Skin epidermis (tissue), 12 donors: Measurements from ENCODE around the gene HMGCS1.
"Not testable (repeated sequence)": the region's sequence is repeated elsewhere in the genome, so short reads cannot be mapped to it uniquely, and the experiment has no call there.

Experiments used
- H3K27ac ChIP-seq, 21 experiments: fragments of 200-600 bp; sonication (generic) in 11 of 21; one replicate each; pipeline ENCODE4 v1.5.0; 2020; ENCODE audit warnings: mild to moderate bottlenecking in 3 of 21, inconsistent platforms in 2 of 21, moderate library complexity in 2 of 21
- H3K4me3 ChIP-seq, 7 experiments: fragments of 200-600 bp; sonication (generic) in 2 of 7; one replicate each; pipeline ENCODE4 v1.5.0; 2020; ENCODE audit warnings: inconsistent platforms in 2 of 7, mild to moderate bottlenecking in 2 of 7, moderate library complexity in 1 of 7

HMGCS1 gene

GRCh38 chr5:43314724-43315123 lies 1.5 kb upstream of the HMGCS1 start:
- no peak overlapping the region for H3K4me3 ChIP-seq
- H3K27ac ChIP-seq: peak overlapping the region in 1 of 21 experiments; percentile 85

GRCh38 chr5:43313854-43314457 lies 744 bp upstream of the HMGCS1 start:
- peak overlapping the region in 6 of 7 experiments; percentile 52 to 95 (median 80) for H3K4me3 ChIP-seq
- peak overlapping the region in 19 of 21 experiments; percentile 7 to 97 (median 72) for H3K27ac ChIP-seq

GRCh38 chr5:43312699-43313034 lies 545 bp downstream of the HMGCS1 start:
- Histone ChIP-seq H3K4me3 (peak overlapping the region; percentile 52 to 95 (median 84)), H3K27ac (peak overlapping the region; percentile 34 to 98 (median 92))

DNA sequence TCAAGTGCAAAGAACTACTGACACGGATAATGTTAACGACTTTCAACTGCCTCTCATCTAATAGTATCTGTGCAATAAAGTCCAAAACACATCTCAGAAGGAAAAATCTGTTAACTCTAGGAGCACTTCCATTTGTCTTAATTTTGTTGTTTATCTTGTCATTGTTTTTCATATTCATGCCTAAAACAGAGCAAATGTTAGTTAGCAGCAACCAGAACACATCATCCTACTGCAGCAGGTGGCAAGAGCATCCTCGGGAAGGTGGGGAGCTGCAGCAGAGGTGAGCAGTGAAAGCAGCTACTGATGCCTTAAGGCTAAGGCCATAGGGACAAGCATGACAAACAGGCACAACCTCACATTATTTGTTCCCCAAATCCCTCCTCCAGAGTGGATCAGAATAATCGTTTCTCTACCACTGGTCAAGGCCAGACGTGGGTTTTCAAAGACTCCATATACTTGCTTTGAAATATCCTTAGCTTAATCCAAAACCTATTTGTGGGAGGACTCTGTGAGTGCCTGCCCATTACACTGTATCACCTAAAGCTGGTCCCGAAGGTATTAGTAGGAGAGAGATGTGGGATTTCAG lies 1.0 kb downstream of the HMGCS1 start:
- peak overlapping the region in 14 of 21 experiments; percentile 86 to 98 (median 94) for H3K27ac ChIP-seq
- H3K4me3 ChIP-seq: peak overlapping the region; percentile 52 to 95 (median 84)

DNA sequence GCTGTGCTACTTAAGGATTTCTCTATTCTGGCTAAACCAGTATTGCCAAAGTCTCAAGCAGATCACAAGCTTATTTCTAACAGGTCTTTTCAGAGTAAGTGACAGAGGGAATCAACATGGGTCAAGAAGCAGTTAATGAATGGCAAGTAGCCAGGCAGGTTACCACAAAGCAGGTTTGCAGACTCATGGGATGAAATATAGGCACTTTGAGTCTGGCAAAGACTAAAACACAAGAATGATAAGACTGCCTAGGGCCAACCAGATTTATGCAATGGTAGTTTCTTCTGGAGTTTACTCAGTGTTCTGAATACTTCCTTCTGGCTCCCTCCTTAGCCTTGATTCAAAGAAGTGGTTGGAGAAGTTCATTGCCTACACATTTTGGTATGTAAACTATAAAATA lies 3.6 kb downstream of the HMGCS1 start:
- no peak overlapping the region for H3K4me3 ChIP-seq
- peak overlapping the region in 7 of 21 experiments; percentile 3 to 60 (median 27) for H3K27ac ChIP-seq

GRCh38 chr5:43309122-43309521 lies 4.1 kb downstream of the HMGCS1 start:
- no peak overlapping the region for H3K4me3 ChIP-seq
- peak overlapping the region in 7 of 21 experiments; percentile 3 to 57 (median 28) for H3K27ac ChIP-seq

- peak overlapping the region in 1 of 21 experiments; percentile 5 for H3K27ac ChIP-seq
These were observed 6.3 kb downstream of the HMGCS1 start for GRCh38 chr5:43306954-43307353.

DNA sequence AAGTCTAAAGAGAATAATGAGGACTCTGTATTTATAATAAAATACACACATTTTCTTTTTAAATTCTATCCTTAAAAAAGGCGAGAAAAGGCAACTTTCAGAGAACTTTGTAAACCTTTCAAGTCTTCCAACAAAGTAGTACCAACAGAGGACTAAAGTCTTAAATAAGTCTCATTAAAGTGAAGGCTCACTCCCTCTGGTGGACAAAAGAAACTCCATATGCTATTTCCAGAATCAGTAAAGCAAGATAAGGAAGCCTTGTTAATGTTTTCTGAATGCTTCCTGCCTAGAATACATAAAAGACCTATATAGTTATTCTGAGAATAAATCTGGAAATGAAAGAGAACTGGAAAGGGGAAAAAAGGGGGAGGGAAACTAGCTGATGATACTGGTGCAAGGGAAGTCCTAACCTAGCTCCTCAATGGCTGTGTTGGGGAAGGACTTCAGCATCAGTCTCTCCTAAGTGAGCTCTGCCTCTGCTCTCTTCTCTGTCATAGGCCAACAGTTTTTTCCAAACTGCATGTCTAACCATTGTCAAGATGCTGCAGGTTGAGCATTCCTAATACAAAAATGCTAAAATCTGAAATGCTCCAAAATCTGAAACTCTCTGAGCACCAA lies 7.2 kb downstream of the HMGCS1 start:
- H3K27ac ChIP-seq: no peak overlapping the region
- H3K4me3 ChIP-seq: no peak overlapping the region

More at GRCh38 chr5:43306954-43307353, 6.3 kb downstream of the HMGCS1 start:
- not testable (repeated sequence) for H3K4me3 ChIP-seq

GRCh38 chr5:43304525-43304924 lies 8.7 kb downstream of the HMGCS1 start:
- H3K27ac ChIP-seq: peak overlapping the region in 2 of 21 experiments; percentile 19 to 20
- H3K4me3 ChIP-seq: no peak overlapping the region

DNA sequence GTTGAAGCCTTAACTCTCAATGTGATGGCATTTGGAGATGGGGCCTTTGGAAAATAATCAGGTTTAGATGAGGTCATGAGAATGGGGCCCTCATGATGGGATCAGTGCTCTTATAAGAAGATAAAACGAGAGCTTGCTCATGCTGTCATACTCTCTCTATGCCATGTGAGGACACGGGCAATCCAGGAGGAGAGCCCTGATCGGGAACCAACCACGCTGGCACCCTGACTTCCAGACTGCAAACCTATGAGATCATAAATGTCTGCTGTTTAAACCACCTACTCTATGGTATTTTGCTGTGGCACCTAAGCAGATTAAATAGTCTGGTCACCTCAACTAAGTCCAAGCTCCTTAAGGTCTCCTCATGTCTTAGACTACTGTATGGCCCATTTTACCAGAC lies 10.0 kb downstream of the HMGCS1 start:
- no peak overlapping the region for H3K27ac ChIP-seq
- no peak overlapping the region for H3K4me3 ChIP-seq

GRCh38 chr5:43302481-43302880 lies 10.7 kb downstream of the HMGCS1 start:
- Histone ChIP-seq H3K27ac (no peak overlapping the region), H3K4me3 (no peak overlapping the region)

DNA sequence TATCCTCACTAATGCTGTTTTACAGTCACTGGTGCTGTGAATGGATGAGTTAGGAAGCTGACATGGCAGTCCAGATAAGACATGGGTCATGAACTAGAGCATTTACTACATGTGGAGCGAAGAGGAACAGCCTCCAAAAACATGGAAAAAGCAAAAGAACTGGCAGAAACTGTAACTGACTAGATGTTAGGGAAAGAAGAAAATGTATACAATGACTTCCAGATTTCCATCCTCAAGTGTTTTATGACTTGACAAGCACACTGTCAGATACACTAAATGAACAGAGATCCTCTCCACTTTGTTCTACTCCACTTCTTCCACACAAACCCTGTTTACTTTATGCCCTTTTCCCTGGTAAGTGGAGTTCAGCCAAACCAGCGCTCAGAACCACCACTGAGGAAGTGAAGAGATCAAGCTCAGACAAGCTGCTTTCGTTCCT lies 11.5 kb downstream of the HMGCS1 start:
- Histone ChIP-seq H3K4me3 (no peak overlapping the region), H3K27ac (no peak overlapping the region)

GRCh38 chr5:43300112-43300511 lies 13.1 kb downstream of the HMGCS1 start:
- no peak overlapping the region for H3K27ac ChIP-seq
- no peak overlapping the region for H3K4me3 ChIP-seq

GRCh38 chr5:43298443-43298842 lies 14.8 kb downstream of the HMGCS1 start:
- H3K4me3 ChIP-seq: no peak overlapping the region
- no peak overlapping the region for H3K27ac ChIP-seq

DNA sequence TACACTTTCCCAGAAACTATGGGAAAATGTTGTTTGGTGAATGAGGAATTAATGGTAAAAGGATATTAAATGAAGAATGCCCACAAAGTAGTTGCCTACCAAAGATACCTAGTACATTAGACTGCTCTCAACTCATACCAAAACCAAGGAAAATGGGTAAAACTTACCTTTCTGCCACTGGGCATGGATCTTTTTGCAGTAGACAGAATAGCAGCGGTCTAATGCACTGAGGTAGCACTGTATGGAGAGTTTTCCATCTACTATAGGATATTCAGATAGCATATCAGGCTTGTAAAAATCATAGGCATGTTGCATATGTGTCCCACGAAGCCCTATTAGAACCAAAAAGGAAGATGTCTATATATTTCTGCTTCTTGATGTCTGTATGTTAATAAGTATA lies 16.4 kb downstream of the HMGCS1 start:
- no peak overlapping the region for H3K27ac ChIP-seq
- H3K4me3 ChIP-seq: no peak overlapping the region

GRCh38 chr5:43295202-43295601 lies 18.0 kb downstream of the HMGCS1 start:
- H3K4me3 ChIP-seq: no peak overlapping the region
- H3K27ac ChIP-seq: no peak overlapping the region

GRCh38 chr5:43294226-43294625 lies 19.0 kb downstream of the HMGCS1 start:
- H3K27ac ChIP-seq: no peak overlapping the region
- no peak overlapping the region for H3K4me3 ChIP-seq

DNA sequence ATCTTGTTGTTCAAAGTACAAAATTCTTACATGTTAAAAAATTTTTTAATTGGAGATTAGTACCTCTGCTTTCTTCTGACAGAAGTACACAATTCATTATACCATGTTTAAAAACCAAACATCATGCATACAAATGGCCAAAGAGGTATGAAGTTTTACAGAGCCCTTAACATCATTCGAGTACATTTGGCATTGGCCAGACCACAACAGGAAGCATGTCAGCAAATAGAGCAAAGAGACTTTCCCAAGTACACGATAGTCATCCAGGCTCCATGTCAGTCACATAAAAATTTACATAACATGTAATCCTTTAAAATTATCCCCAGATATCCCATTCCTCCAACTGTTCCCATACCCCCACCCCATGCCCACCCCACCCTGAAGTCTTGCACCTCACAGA lies 22.5 kb downstream of the HMGCS1 start:
- Histone ChIP-seq H3K27ac (no peak overlapping the region), H3K4me3 (no peak overlapping the region)

- H3K4me3 ChIP-seq: no peak overlapping the region
- no peak overlapping the region for H3K27ac ChIP-seq
These were observed 24.9 kb downstream of the HMGCS1 start for GRCh38 chr5:43288269-43288831.

DNA sequence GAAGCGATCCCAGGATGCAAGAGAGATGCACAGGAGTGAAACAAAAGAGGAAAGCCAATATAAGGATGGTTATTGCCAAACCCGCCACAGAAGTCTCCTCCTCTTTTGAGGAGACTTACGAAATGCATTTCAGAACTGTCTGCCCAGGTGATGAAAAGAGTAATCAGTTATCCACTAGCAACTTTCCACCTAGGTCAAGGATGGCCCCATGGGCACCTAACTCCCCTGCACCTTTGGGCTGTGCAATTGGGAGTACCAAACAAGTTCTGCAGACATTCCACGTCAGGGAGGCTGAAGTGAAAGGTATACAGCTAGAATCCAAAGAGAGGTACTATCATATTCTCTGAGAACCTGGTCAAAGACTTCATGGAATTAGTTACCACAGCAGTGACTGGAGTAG lies 25.7 kb downstream of the HMGCS1 start:
- no peak overlapping the region for H3K4me3 ChIP-seq

GRCh38 chr5:43286623-43287022 lies 26.6 kb downstream of the HMGCS1 start:
- H3K4me3 ChIP-seq: no peak overlapping the region
- no peak overlapping the region for H3K27ac ChIP-seq

More for the DNA sequence above, 25.7 kb downstream of the HMGCS1 start:
- no peak overlapping the region for H3K27ac ChIP-seq
